H1 (cell line): ENCODE data around the gene TNFRSF18. TPM values are rescaled to one million over a fixed set of nuclear protein-coding genes. Genes with fewer than 3 reads are reported as not detected.

ENCODE experiments used
- CTCF ChIA-PET: fragments of 300-600 bp; sonication (Branson Sonifier 250); formaldehyde crosslinking; loops from one replicate; lab custom pipeline; 2021; ENCODE audit not compliant: partially characterized antibody; lab: Charles Lee
- POLR2A ChIA-PET: fragments of 300-600 bp; sonication (Branson Sonifier 250); formaldehyde crosslinking; loops from one replicate; lab custom pipeline; 2021; ENCODE audit warnings: inconsistent platforms; ENCODE audit not compliant: partially characterized antibody; lab: Charles Lee
- DNase-seq, 2 experiments: peaks; one replicate each; pipeline versions ENCODE4 v3.0.0 to v3.0.0-alpha.2; 2010 to 2022; ENCODE audit warnings: low spot score in 2 of 2, low read depth in 1 of 2, mixed read lengths in 1 of 2
- FAIRE-seq: peaks from 2 replicates; lab custom pipeline; 2011; peaks lifted over from hg19 to GRCh38; lab: Jason Lieb, UNC
- H2AFZ ChIP-seq: 2 replicates; pipeline ENCODE4 v1.8.1; 2012; ENCODE audit warnings: low read length, inconsistent platforms
- H2AK5ac ChIP-seq: 2 replicates; pipeline ENCODE4 v1.6.1; 2013; ENCODE audit warnings: low read depth, low read length
- H2BK120ac ChIP-seq: replicated peaks from 2 replicates; pipeline ENCODE3; 2013; ENCODE audit warnings: low read depth, low read length, inconsistent platforms
- H2BK12ac ChIP-seq: 2 replicates; pipeline ENCODE4 v1.6.1; 2013; ENCODE audit warnings: low read depth, low read length
- H2BK15ac ChIP-seq: 2 replicates; pipeline ENCODE4 v1.6.1; 2013; ENCODE audit warnings: low read length
- H2BK20ac ChIP-seq: 2 replicates; pipeline ENCODE4 v1.6.1; 2013; ENCODE audit warnings: low read length
- H2BK5ac ChIP-seq: 2 replicates; pipeline ENCODE4 v1.6.1; 2013; ENCODE audit warnings: low read depth, low read length
- H3K14ac ChIP-seq: 2 replicates; pipeline ENCODE4 v1.6.1; 2013; ENCODE audit warnings: inconsistent platforms; ENCODE audit not compliant: insufficient read length
- H3K18ac ChIP-seq: 2 replicates; pipeline ENCODE4 v1.6.1; 2013; ENCODE audit warnings: low read length; ENCODE audit errors: extremely low read depth
- H3K23ac ChIP-seq: 2 replicates; pipeline ENCODE4 v1.6.1; 2013; ENCODE audit warnings: inconsistent platforms; ENCODE audit not compliant: insufficient read length
- H3K23me2 ChIP-seq: 2 replicates; pipeline ENCODE4 v1.6.1; 2013; ENCODE audit warnings: low read depth, low read length
- H3K27ac ChIP-seq: 2 replicates; pipeline ENCODE4 v1.6.1; 2011; ENCODE audit warnings: low read depth, low read length, inconsistent platforms
- H3K27me3 ChIP-seq, 4 experiments: replicated peaks in 1 of 4; 1 replicate in 1 of 4; 2 replicates in 3 of 4; pipeline versions ENCODE4 v1.6.1 to v1.8.1; 2011 to 2013; ENCODE audit warnings: low read length in 3 of 4, mild to moderate bottlenecking in 3 of 4, inconsistent platforms in 2 of 4, mixed read lengths in 2 of 4, moderate library complexity in 1 of 4; ENCODE audit not compliant: control insufficient read depth in 3 of 4, insufficient read depth in 3 of 4; ENCODE audit errors: extremely low read depth in 1 of 4
- H3K36me3 ChIP-seq, 4 experiments: 2 replicates each; pipeline versions ENCODE4 v1.6.1 to v1.8.1; 2011 to 2013; ENCODE audit warnings: mild to moderate bottlenecking in 4 of 4, low read length in 3 of 4, moderate library complexity in 2 of 4, control low read depth in 1 of 4, inconsistent platforms in 1 of 4; ENCODE audit not compliant: insufficient read depth in 4 of 4, control insufficient read depth in 2 of 4
- H3K4ac ChIP-seq: replicated peaks from 2 replicates; pipeline ENCODE3; 2013; ENCODE audit warnings: low read length, low read depth, mixed read lengths, inconsistent platforms; ENCODE audit not compliant: insufficient read length
- H3K4me1 ChIP-seq, 4 experiments: replicated peaks in 1 of 4; 1 replicate in 1 of 4; 2 replicates in 3 of 4; pipeline versions ENCODE4 v1.6.1 to v1.8.1; 2011 to 2013; ENCODE audit warnings: low read length in 3 of 4, inconsistent platforms in 2 of 4, mixed read lengths in 1 of 4; ENCODE audit not compliant: insufficient read depth in 4 of 4, control insufficient read depth in 3 of 4
- H3K4me2 ChIP-seq, 2 experiments: 2 replicates each; pipeline versions ENCODE4 v1.6.1 to v1.8.1; 2011 to 2013; ENCODE audit warnings: low read depth in 2 of 2, low read length in 2 of 2, control low read depth in 1 of 2, inconsistent platforms in 1 of 2, mild to moderate bottlenecking in 1 of 2; ENCODE audit not compliant: insufficient read depth in 1 of 2
- H3K4me3 ChIP-seq, 4 experiments: fragments of 200-600, 300-600 bp in 1 of 4; sonication (generic), shearing (Covaris generic), sonication (Bioruptor Twin) in 1 of 4; 2 replicates each; pipeline versions ENCODE4 v1.5.1 to v1.8.1; 2011 to 2016; ENCODE audit warnings: low read length in 4 of 4, low read depth in 3 of 4, control low read depth in 2 of 4, inconsistent platforms in 2 of 4, mild to moderate bottlenecking in 2 of 4, mixed read lengths in 1 of 4, moderate library complexity in 1 of 4; ENCODE audit not compliant: insufficient read depth in 2 of 4; ENCODE audit errors: extremely low read depth in 1 of 4
- H3K56ac ChIP-seq: replicated peaks from 2 replicates; pipeline ENCODE3; 2013; ENCODE audit warnings: low read depth, mild to moderate bottlenecking, mixed read lengths, low read length, inconsistent platforms; ENCODE audit not compliant: insufficient read length
- H3K79me1 ChIP-seq: 2 replicates; pipeline ENCODE4 v1.6.1; 2013; ENCODE audit warnings: low read depth, low read length, control low read depth
- H3K79me2 ChIP-seq, 2 experiments: 2 replicates each; pipeline versions ENCODE4 v1.6.1 to v1.8.1; 2012 to 2013; ENCODE audit warnings: low read length in 2 of 2, mild to moderate bottlenecking in 2 of 2, inconsistent platforms in 1 of 2; ENCODE audit not compliant: insufficient read depth in 2 of 2, control insufficient read depth in 1 of 2
- H3K9ac ChIP-seq, 4 experiments: replicated peaks in 1 of 4; 1 replicate in 1 of 4; 2 replicates in 3 of 4; pipeline versions ENCODE4 v1.6.1 to v1.8.1; 2011 to 2013; ENCODE audit warnings: low read depth in 3 of 4, low read length in 3 of 4, control low read depth in 2 of 4, mild to moderate bottlenecking in 2 of 4, moderate library complexity in 2 of 4, inconsistent platforms in 1 of 4; ENCODE audit errors: extremely low read depth in 1 of 4
- H3K9me3 ChIP-seq, 2 experiments: 2 replicates each; pipeline versions ENCODE4 v1.6.1 to v1.8.1; 2012 to 2013; ENCODE audit warnings: mild to moderate bottlenecking in 2 of 2, moderate library complexity in 2 of 2, control low read depth in 1 of 2, inconsistent platforms in 1 of 2, low read depth in 1 of 2, low read length in 1 of 2, mixed read lengths in 1 of 2; ENCODE audit not compliant: insufficient read depth in 2 of 2
- H4K20me1 ChIP-seq, 2 experiments: replicated peaks in 1 of 2; 2 replicates each; pipeline versions ENCODE3 to v1.8.1; 2011 to 2013; ENCODE audit warnings: inconsistent platforms in 2 of 2, low read length in 2 of 2, mild to moderate bottlenecking in 1 of 2; ENCODE audit not compliant: insufficient read depth in 2 of 2, control insufficient read depth in 1 of 2
- H4K5ac ChIP-seq: 2 replicates; pipeline ENCODE4 v1.6.1; 2013; ENCODE audit warnings: low read length, low read depth, mixed read lengths, inconsistent platforms; ENCODE audit not compliant: insufficient read length
- H4K8ac ChIP-seq: 2 replicates; pipeline ENCODE4 v1.8.0; 2013; ENCODE audit warnings: mild to moderate bottlenecking, moderate library complexity, low read length, inconsistent platforms; ENCODE audit not compliant: insufficient read depth; ENCODE audit errors: extremely low read depth
- H4K91ac ChIP-seq: replicated peaks from 2 replicates; pipeline ENCODE3; 2013; ENCODE audit warnings: low read length, mixed read lengths, inconsistent platforms; ENCODE audit not compliant: insufficient read length
- CTBP2 ChIP-seq: IDR thresholded peaks from 2 replicates; pipeline ENCODE4 v1.7.0; 2011; ENCODE audit warnings: borderline replicate concordance, mild to moderate bottlenecking, moderate library complexity, mixed read lengths, low read length; ENCODE audit not compliant: insufficient read depth, insufficient read length
- EGR1 ChIP-seq: IDR thresholded peaks from 2 replicates; pipeline ENCODE4 v1.6.1; 2011; ENCODE audit warnings: low read depth, low read length, borderline replicate concordance
- GABPA ChIP-seq: IDR thresholded peaks from 2 replicates; pipeline ENCODE4 v1.6.1; 2011; ENCODE audit warnings: mild to moderate bottlenecking, low read length, moderate library complexity, borderline replicate concordance; ENCODE audit not compliant: insufficient read depth
- KDM4A ChIP-seq: IDR thresholded peaks from one replicate; pipeline ENCODE4 v1.7.1; 2012; ENCODE audit warnings: low read depth, mild to moderate bottlenecking, moderate library complexity, low read length, inconsistent platforms; ENCODE audit not compliant: severe bottlenecking
- POLR2AphosphoS5 ChIP-seq: IDR thresholded peaks from 2 replicates; pipeline ENCODE4 v1.6.1; 2011; ENCODE audit warnings: low read depth, low read length
- YY1 ChIP-seq: IDR thresholded peaks from 2 replicates; pipeline ENCODE4 v1.6.1; 2011; ENCODE audit warnings: low read depth, mild to moderate bottlenecking, low read length
- WGBS, 2 experiments: shearing (Covaris generic) in 1 of 2; methylation state at CpG; one replicate each; pipeline versions ENCODE4 v1.1.6 to v1.1.7; 2013 to 2015; ENCODE audit warnings: low lambda C conversion rate in 2 of 2, mixed read lengths in 2 of 2, inconsistent platforms in 1 of 2, low coverage in 1 of 2, missing lambda C conversion rate in 1 of 2; ENCODE audit not compliant: insufficient replicate concordance in 2 of 2, insufficient coverage in 1 of 2, insufficient read length in 1 of 2; ENCODE audit errors: extremely low coverage in 1 of 2, missing lambda C conversion rate in 1 of 2; 5-methylcytosine and 5-hydroxymethylcytosine counted together
- polyA plus RNA-seq, 7 experiments: library from polyadenylated mRNA; depleted of rRNA in 3 of 7; stranded (reverse) in 5 of 7; unstranded in 2 of 7; fragments of >200 nt in 5 of 7; fragments of 200-250 nt in 2 of 7; gene quantifications; 1 replicate in 5 of 7; 2 replicates in 1 of 7; 4 replicates in 1 of 7; pipeline versions ENCODE4 v1.2.1 to v1.2.3, GENCODE V29; 2011 to 2013; ENCODE audit warnings: missing spikeins in 2 of 7, mixed read lengths in 2 of 7
- total RNA-seq: library from RNA; stranded (reverse); fragmentation: NEBNext Ultra II Directional; extraction: Animal tissue kit (Norgen Biotek cat#: 25700); gene quantifications from 2 replicates; pipeline ENCODE4 v1.2.1, GENCODE V29; 2021

The TNFRSF18 gene
- total and polyA plus RNA-seq, 2 of the 8 experiments (the other 6 are each of a cell fraction or from before 2014, with no cell fraction given), result 1.5 to 2.5 TPM

DNA sequence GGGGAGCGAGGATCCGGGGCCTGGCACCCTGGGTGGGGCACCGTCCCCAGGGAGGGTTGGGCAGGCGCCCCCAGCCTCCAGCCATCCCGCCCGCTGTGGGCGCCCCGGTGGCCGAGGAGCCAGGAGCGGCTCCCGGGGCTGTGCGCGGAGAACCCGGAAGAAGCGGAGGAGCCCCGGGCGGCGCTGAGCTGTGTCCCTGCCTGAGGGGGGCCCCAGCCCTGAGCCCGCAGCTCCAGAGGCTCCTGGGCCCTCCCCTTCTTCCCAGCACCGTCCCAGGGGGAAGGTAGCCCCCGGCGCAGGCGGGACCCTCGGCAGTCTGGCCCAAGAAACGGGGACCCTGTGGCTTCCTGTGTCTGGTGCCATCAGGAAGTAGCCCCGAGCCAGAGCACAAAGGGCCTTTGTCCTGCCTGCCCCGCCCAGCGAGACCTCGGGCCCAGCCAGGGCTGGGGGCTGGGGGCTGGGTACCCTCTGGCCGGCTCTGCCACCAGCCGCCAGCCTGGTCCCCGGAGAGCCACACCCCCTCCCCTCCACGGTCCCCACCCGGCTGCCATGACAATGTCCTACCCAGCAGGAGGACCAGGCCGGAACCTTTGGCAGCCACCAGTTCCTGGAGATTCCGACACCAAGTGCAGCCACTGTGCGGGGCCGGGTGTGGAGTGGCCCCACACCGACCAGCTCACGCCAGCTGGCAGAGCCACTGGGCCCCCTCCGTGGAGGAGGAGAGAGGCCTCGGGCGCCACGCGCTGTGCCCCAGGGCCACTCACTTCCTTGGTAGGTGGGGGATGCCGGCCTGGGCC, 48.3 kb downstream of the TNFRSF18 start:
- Histone ChIP-seq H2BK5ac (peak overlapping the region; percentile 92; the same call in 1 of the 2 replicates), H3K4ac (peak overlapping the region; percentile 19), H2AK5ac (peak overlapping the region; percentile 65; the same call in 1 of the 2 replicates), H3K4me1 (peaks cover 0 to 26% (median 19%) of the 10 kb centered on the region in 4 experiments; a peak in 6 of 7 replicates), H4K91ac (peak overlapping the region; percentile 96), H3K23me2 (peaks cover 8% of the 10 kb centered on the region; the same call in 1 of the 2 replicates), H4K5ac (peak overlapping the region; percentile 28), H2BK120ac (no peak overlapping the region), H3K23ac (no peak overlapping the region), H4K20me1 (no peaks in the 10 kb centered on the region), H3K56ac (peak overlapping the region; percentile 77), H3K9ac (peak overlapping the region in 2 of 4 experiments; percentile 53 to 54; a peak in 4 of 7 replicates), H4K8ac (peak overlapping the region; percentile 85), H2BK15ac (0 out of 2 replicates have a peak overlapping the region, but pooled peaks have one; percentile 29)
- CTCF ChIA-PET, result interaction anchor here (1.2 to 1.6 kb wide), 4 partner anchors 36 to 217 kb away, joined by 3 to 4 read pairs (median 3); no protein-coding TSS in a partner anchor
- no peak for TF ChIP-seq POLR2AphosphoS5
- TF ChIP-seq GABPA, result 0 out of 2 replicates have a peak, but pooled peaks have one; percentile 15
- TF ChIP-seq YY1, result no peak
- TF ChIP-seq CTBP2, result peak; percentile 38
- no peak for TF ChIP-seq EGR1
- TF ChIP-seq KDM4A, result peak; percentile 50
- TF ChIP-seq, all 59 proteins: peak for 3
- peak overlapping the region; percentile 95; the same call in 1 of the 2 replicates for H2BK20ac ChIP-seq
- peak overlapping the region; percentile 93 for H3K18ac ChIP-seq
- H3K14ac ChIP-seq, result no peak overlapping the region
- H3K79me1 ChIP-seq, result no peaks in the 10 kb centered on the region
- POLR2A ChIA-PET, result interaction anchor here (1.2 kb wide), 1 partner anchor 22 kb away, joined by 3 read pairs; no protein-coding TSS in a partner anchor
- peak overlapping the region; percentile 84; the same call in 1 of the 2 replicates for H2BK12ac ChIP-seq
- H3K27me3 ChIP-seq, result no peaks in the 10 kb centered on the region; a peak in 1 of 7 replicates
- peak overlapping the region; percentile 72 to 83 for H3K4me2 ChIP-seq
- WGBS, 2 experiments, result 39% methylated on average over 23 of the region's 46 CpGs; no CpG with 5 or more reads in 1 of the 2 experiments
- peak overlapping the region; percentile 22 to 68 (median 54) for H3K4me3 ChIP-seq
- no peaks in the 10 kb centered on the region for H3K36me3 ChIP-seq
- no peak overlapping the region for H2AFZ ChIP-seq
- FAIRE-seq (no peak), DNase-seq (no peak)
- H3K27ac ChIP-seq, result peak overlapping the region; percentile 56; the same call in 1 of the 2 replicates
- H3K79me2 ChIP-seq, result no peaks in the 10 kb centered on the region
- H3K9me3 ChIP-seq, result peaks cover 3% of the 10 kb centered on the region in 2 experiments; a peak in 3 of 4 replicates
